SK-N-SH treated with all-trans-retinoic acid at 6 μM for 48 hours (cell line): ENCODE measurements around the gene DLK1.

Source experiments
- ARNTL ChIP-seq: fragments of 450-650 bp; formaldehyde crosslinking; IDR thresholded peaks from 2 replicates; pipeline ENCODE4 v1.5.0; 2020; ENCODE audit warnings: low read depth, mild to moderate bottlenecking, moderate library complexity, borderline replicate concordance
- CSDC2 ChIP-seq: fragments of 250-450 bp; sonication (Bioruptor Pico); IDR thresholded peaks from 2 replicates; pipeline ENCODE4 v1.5.0; 2020; ENCODE audit warnings: mild to moderate bottlenecking, moderate library complexity
- GLIS3 ChIP-seq: fragments of 250-450 bp; sonication (Bioruptor Pico); IDR thresholded peaks from 2 replicates; pipeline ENCODE4 v1.5.0; 2020; ENCODE audit warnings: mild to moderate bottlenecking, moderate library complexity
- TOX ChIP-seq: fragments of 250-450 bp; sonication (Bioruptor Pico); IDR thresholded peaks from 2 replicates; pipeline ENCODE4 v1.8.0; 2021; ENCODE audit warnings: mild to moderate bottlenecking, moderate library complexity, borderline replicate concordance
- ZC3H10 ChIP-seq: fragments of 250-450 bp; sonication (Bioruptor Pico); IDR thresholded peaks from 2 replicates; pipeline ENCODE4 v1.5.1; 2021; ENCODE audit warnings: mild to moderate bottlenecking, moderate library complexity
- ZFP3 ChIP-seq: fragments of 250-450 bp; sonication (Bioruptor Pico); IDR thresholded peaks from 2 replicates; pipeline ENCODE4 v1.5.0; 2020; ENCODE audit warnings: mild to moderate bottlenecking, moderate library complexity
- ZFP30 ChIP-seq: fragments of 450-650 bp; formaldehyde crosslinking; IDR thresholded peaks from 2 replicates; pipeline ENCODE4 v1.5.0; 2022; ENCODE audit warnings: mild to moderate bottlenecking, moderate library complexity
- ZNF70 ChIP-seq: fragments of 450-650 bp; formaldehyde crosslinking; IDR thresholded peaks from 2 replicates; pipeline ENCODE4 v1.5.0; 2020; ENCODE audit warnings: mild to moderate bottlenecking, moderate library complexity
- TF ChIP-seq, protein P1 (sequence below): fragments of 250-450 bp; sonication (Bioruptor Pico); IDR thresholded peaks from 2 replicates; pipeline ENCODE4 v1.8.0; 2021; ENCODE audit warnings: low read depth, mild to moderate bottlenecking, moderate library complexity, borderline replicate concordance

DNA sequence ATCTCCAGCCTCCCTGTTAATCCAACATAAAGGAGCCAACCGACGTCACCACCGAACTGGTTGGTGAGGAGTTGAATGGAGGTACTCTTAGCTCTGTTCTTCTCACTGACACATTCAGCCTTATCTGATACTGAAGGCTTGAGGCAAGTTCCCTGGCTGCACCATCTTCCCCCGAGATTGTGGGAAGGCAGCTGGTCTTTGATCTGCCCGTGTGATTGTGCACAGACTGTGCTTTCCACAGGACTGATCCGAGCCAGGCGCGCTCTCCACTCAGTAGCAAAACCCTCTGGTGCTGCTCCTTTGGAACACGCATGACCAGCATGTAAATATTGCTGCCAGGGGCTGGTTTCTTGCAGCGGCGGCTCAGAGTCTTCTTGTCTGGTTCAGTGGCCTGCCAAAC lies 30.1 kb upstream of the DLK1 start:
- TF ChIP-seq GLIS3 (CRISPR knock-in tag), result no peak
- TF ChIP-seq, protein P1, sequence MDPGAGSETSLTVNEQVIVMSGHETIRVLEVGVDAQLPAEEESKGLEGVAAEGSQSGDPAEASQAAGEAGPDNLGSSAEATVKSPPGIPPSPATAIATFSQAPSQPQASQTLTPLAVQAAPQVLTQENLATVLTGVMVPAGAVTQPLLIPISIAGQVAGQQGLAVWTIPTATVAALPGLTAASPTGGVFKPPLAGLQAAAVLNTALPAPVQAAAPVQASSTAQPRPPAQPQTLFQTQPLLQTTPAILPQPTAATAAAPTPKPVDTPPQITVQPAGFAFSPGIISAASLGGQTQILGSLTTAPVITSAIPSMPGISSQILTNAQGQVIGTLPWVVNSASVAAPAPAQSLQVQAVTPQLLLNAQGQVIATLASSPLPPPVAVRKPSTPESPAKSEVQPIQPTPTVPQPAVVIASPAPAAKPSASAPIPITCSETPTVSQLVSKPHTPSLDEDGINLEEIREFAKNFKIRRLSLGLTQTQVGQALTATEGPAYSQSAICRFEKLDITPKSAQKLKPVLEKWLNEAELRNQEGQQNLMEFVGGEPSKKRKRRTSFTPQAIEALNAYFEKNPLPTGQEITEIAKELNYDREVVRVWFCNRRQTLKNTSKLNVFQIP (CRISPR knock-in tag), result no peak
- TF ChIP-seq CSDC2 (CRISPR knock-in tag), result no peak
- no peak for TF ChIP-seq ZC3H10
- TF ChIP-seq ZNF70, result no peak
- TF ChIP-seq TOX (CRISPR knock-in tag), result no peak
- no peak for TF ChIP-seq ARNTL (CRISPR knock-in tag)
- TF ChIP-seq ZFP30 (CRISPR knock-in tag), result no peak
- no peak for TF ChIP-seq ZFP3 (CRISPR knock-in tag)
